Activated CD8-positive, alpha-beta memory T cell treated with anti-CD3 and anti-CD28 coated beads, Interleukin-2, amount 50 U/mL, for 4 hours (primary cell): ENCODE results near the gene AMBRA1.
"Not testable (repeated sequence)": the region's sequence is repeated elsewhere in the genome, so short reads cannot be mapped to it uniquely, and the experiment has no call there.

ENCODE experiments used
- DNase-seq: peaks from one replicate; pipeline ENCODE4 v3.0.0-alpha.2; 2020

AMBRA1 gene

GRCh38 chr11:46611526-46612304 is 17.9 kb upstream of the AMBRA1 start:
- no peak for DNase-seq

- DNase-seq, result no peak
Observed at GRCh38 chr11:46609386-46609785, 15.6 kb upstream of the AMBRA1 start.

- DNase-seq, result no peak
Observed at GRCh38 chr11:46607516-46607915, 13.7 kb upstream of the AMBRA1 start.

- DNase-seq, result no peak
Observed at GRCh38 chr11:46604796-46605195, 11.0 kb upstream of the AMBRA1 start.

GRCh38 chr11:46603704-46604308 is 10.0 kb upstream of the AMBRA1 start:
- no peak for DNase-seq

- no peak for DNase-seq
Observed at GRCh38 chr11:46601129-46601528, 7.3 kb upstream of the AMBRA1 start.

- DNase-seq, result no peak
Observed at GRCh38 chr11:46600194-46600960, 6.6 kb upstream of the AMBRA1 start.

- no peak for DNase-seq
Observed at GRCh38 chr11:46599340-46600193, 5.7 kb upstream of the AMBRA1 start.

GRCh38 chr11:46597609-46598219 is 3.9 kb upstream of the AMBRA1 start:
- no peak for DNase-seq

GRCh38 chr11:46597155-46597554 is 3.3 kb upstream of the AMBRA1 start:
- DNase-seq, result no peak

- no peak for DNase-seq
Observed at GRCh38 chr11:46594785-46595184, 962 bp upstream of the AMBRA1 start.

- DNase-seq, result no peak
Observed at GRCh38 chr11:46594374-46594700, 514 bp upstream of the AMBRA1 start.

- no peak for DNase-seq
Observed at GRCh38 chr11:46590740-46591605, 2.9 kb downstream of the AMBRA1 start.

- no peak for DNase-seq
Observed at GRCh38 chr11:46588915-46589314, 4.9 kb downstream of the AMBRA1 start.

- no peak for DNase-seq
Observed at GRCh38 chr11:46588131-46588530, 5.7 kb downstream of the AMBRA1 start.

- DNase-seq, result not testable (repeated sequence)
Observed at GRCh38 chr11:46583513-46583912, 10.3 kb downstream of the AMBRA1 start.

- DNase-seq, result no peak
Observed at GRCh38 chr11:46582588-46582987, 11.2 kb downstream of the AMBRA1 start.

GRCh38 chr11:46577058-46577457 is 16.8 kb downstream of the AMBRA1 start:
- no peak for DNase-seq

GRCh38 chr11:46574656-46575055 is 19.2 kb downstream of the AMBRA1 start:
- no peak for DNase-seq

- DNase-seq, result no peak
Observed at GRCh38 chr11:46570790-46571398, 22.9 kb downstream of the AMBRA1 start.

GRCh38 chr11:46565232-46565840 is 28.5 kb downstream of the AMBRA1 start:
- DNase-seq, result no peak
